ENCODE results near the gene KPNA4. TPM values are rescaled to one million over a fixed set of nuclear protein-coding genes. Genes with fewer than 3 reads are reported as not detected.

Gene KPNA4
- total RNA-seq, 1 donor from 2014 or later = 46.7 TPM

GRCh38 chr3:160473221-160473620, 92.2 kb downstream of the KPNA4 start:
- CTCF ChIA-PET = no interaction called here
- Mint-ChIP-seq H3K27ac (no peak overlapping the region), H3K9me3 (peaks cover 21% of the 10 kb centered on the region), H3K27me3 (no peaks in the 10 kb centered on the region), H3K36me3 (ENCODE audit: low read depth) (peaks cover 5% of the 10 kb centered on the region), H3K4me3 (no peak overlapping the region), H3K4me1 (peaks cover 4% of the 10 kb centered on the region)
- no peak for ATAC-seq (ENCODE audit: low read depth)
- no peak for DNase-seq
- no peak for TF ChIP-seq CTCF (IDR thresholded peaks at IDR 0.05)
- POLR2A ChIA-PET = no interaction called here
- intact Hi-C loops (cut with micrococcal nuclease) = no loop called here

GRCh38 chr3:160472344-160472743, 93.0 kb downstream of the KPNA4 start:
- DNase-seq (no peak), ATAC-seq (ENCODE audit: low read depth) (no peak)
- Mint-ChIP-seq H3K4me3 (no peak overlapping the region), H3K4me1 (peaks cover 4% of the 10 kb centered on the region), H3K27ac (no peak overlapping the region), H3K36me3 (ENCODE audit: low read depth) (peaks cover 5% of the 10 kb centered on the region), H3K9me3 (peaks cover 21% of the 10 kb centered on the region), H3K27me3 (no peaks in the 10 kb centered on the region)
- ChIA-PET CTCF (no interaction called here), POLR2A (no interaction called here)
- intact Hi-C loops (cut with micrococcal nuclease) = no loop called here
- no peak for TF ChIP-seq CTCF (IDR thresholded peaks at IDR 0.05)

GRCh38 chr3:160471892-160472291, 93.5 kb downstream of the KPNA4 start:
- intact Hi-C loops (cut with micrococcal nuclease) = no loop called here
- peaks cover 5% of the 10 kb centered on the region for H3K36me3 Mint-ChIP-seq (ENCODE audit: low read depth)
- H3K9me3 Mint-ChIP-seq = peaks cover 21% of the 10 kb centered on the region
- H3K4me1 Mint-ChIP-seq = peaks cover 4% of the 10 kb centered on the region
- H3K27ac Mint-ChIP-seq = no peak overlapping the region
- POLR2A ChIA-PET = no interaction called here
- no peak overlapping the region for H3K4me3 Mint-ChIP-seq
- CTCF ChIA-PET = no interaction called here
- DNase-seq (no peak), ATAC-seq (ENCODE audit: low read depth) (no peak)
- TF ChIP-seq CTCF (IDR thresholded peaks at IDR 0.05) = no peak
- H3K27me3 Mint-ChIP-seq = no peaks in the 10 kb centered on the region

- ATAC-seq (ENCODE audit: low read depth) = no peak
- Mint-ChIP-seq H3K36me3 (ENCODE audit: low read depth) (peaks cover 5% of the 10 kb centered on the region), H3K27ac (no peak overlapping the region), H3K4me3 (no peak overlapping the region), H3K27me3 (no peaks in the 10 kb centered on the region), H3K4me1 (peaks cover 4% of the 10 kb centered on the region), H3K9me3 (peaks cover 21% of the 10 kb centered on the region)
- TF ChIP-seq CTCF (IDR thresholded peaks at IDR 0.05) = no peak
- intact Hi-C loops (cut with micrococcal nuclease) = no loop called here
- DNase-seq = no peak
- ChIA-PET CTCF (no interaction called here), POLR2A (no interaction called here)
Observed at GRCh38 chr3:160470181-160470580, 95.2 kb downstream of the KPNA4 start.

GRCh38 chr3:160464971-160465370, 100.4 kb downstream of the KPNA4 start:
- ATAC-seq (ENCODE audit: low read depth) (no peak), DNase-seq (no peak)
- H3K9me3 Mint-ChIP-seq = peaks cover 11% of the 10 kb centered on the region
- H3K27me3 Mint-ChIP-seq = peaks cover 6% of the 10 kb centered on the region
- intact Hi-C loops (cut with micrococcal nuclease) = no loop called here
- peaks cover 4% of the 10 kb centered on the region for H3K36me3 Mint-ChIP-seq (ENCODE audit: low read depth)
- POLR2A ChIA-PET = interaction anchor here (0.7 kb wide), 1 partner anchor 65 kb away, joined by 3 read pairs; no protein-coding TSS in a partner anchor
- H3K4me3 Mint-ChIP-seq = no peak overlapping the region
- H3K27ac Mint-ChIP-seq = no peak overlapping the region
- TF ChIP-seq CTCF (IDR thresholded peaks at IDR 0.05) = no peak
- CTCF ChIA-PET = no interaction called here
- H3K4me1 Mint-ChIP-seq = no peaks in the 10 kb centered on the region

All from activated B cell treated with CpG ODN at 0.5 μM for 24 hours (primary cell).